Activated CD8-positive, alpha-beta memory T cell treated with anti-CD3 and anti-CD28 coated beads, Interleukin-2, amount 50 U/mL, for 48 hours (primary cell): Measurements from ENCODE around the gene POLE4.

Experiments
- DNase-seq: peaks from one replicate; pipeline ENCODE4 v3.0.0-alpha.2; 2020

Gene POLE4

DNA sequence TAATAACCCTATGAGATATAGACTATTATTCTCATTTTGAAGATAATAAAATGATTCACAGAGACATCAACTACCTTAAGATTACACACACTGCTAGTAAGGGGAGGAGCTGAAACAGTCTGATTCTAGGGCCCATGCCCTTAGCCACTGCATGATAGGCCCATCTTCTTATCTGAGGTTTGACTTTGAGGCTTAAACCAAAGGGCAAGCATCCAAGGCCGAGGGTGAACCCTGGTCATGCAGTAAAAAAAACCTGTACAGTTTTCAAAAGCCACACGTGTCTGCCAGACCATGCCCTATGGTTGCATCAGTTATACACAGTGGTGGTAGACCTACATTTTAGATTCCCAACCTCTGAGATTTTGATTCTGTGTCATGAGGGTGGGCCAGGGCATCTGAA, 44.8 kb downstream of the POLE4 start:
- no peak for DNase-seq

DNA sequence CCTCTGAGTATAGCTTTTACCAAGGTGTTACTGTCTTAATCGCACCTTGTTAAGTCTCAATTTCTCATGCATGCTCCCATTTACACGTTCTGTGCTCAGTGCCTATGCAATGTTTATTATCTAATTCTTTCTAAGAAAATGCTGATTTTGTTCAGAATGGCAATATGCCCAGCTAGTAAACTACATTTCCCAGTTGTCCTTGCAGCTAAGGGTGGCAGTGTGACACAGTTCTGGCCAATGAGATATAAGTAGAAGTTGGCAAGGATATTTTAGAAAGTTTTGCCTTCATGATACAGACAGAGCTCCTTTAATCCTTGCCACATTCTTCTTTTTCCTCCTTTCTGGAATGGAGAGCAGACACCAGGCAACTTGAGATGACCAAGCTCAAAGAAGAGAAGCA, 45.3 kb downstream of the POLE4 start:
- no peak for DNase-seq

DNA sequence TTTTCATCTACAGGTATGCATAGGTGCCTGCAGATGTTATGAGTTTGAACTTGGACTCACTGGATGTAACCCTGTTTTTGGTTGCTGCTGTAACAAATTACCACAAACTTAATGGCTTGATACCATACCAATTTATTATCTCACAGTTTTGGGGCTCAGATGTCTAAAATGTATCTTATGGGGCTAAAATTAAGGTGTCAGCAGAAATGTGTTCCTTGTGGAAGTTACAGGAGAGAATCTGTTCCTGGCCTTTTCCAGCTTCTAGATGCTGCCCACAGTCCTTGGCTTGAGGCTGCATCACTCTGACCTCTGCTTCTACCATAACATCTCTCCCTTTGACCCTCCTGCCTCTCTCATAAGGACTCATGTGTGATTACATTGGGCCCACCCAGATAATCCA, 47.6 kb downstream of the POLE4 start:
- no peak for DNase-seq

DNA sequence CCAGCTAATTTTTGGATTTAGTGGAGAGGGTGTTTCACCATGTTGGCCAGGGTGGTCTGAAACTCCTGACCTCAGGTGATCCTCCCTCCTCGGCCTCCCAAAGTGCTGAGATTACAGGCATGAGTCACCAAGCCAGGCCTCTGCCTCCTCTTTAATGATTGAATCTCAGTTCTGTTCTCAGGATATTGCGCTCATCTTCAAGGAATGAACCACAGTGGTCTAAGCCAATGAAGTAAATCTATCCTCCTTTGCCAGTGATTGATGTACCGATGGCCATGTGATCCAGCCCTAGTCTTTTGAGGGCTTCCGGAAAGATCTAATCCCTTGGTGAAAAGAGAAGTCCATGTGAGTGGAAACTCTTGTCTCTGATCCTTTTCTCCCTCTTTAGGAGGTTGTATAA, 48.6 kb downstream of the POLE4 start:
- no peak for DNase-seq

DNA sequence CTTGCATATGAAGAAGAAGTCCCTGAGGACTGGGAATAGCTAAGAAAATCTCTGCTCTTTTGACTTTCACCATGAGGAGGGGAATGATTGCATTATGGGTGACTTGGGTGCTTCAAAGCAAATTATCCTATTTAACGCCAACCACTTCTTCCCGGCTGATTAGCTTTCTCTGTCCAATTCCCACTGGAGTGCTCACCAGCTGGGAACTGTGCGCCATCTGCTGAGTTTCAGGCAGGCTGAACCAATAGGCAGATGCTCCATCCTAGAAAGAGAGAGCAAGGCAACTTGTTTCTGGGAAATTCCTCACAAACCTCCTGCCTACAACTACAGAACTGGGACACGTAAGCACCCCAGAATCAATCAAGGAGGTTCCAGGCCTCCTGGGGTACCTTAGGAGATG, 49.4 kb downstream of the POLE4 start:
- DNase-seq = no peak

DNA sequence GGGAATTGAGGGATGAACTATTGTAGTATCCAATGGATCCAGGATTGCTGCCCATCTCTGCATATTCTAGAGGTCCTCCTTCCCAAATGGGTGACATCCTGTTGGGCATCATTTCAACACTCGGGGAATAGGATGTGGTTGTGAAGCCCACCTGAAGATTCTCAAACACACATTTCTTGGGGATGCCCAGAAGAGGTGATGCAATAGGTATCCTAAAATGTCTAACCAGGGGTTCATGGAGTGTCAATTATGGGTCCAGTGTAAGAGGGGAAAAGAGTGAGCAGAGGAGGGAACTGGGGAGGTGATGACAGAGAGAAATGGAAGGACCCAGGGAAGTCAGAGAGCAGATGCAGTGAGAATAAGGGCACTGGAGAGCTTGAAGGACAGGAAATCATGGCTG, 52.1 kb downstream of the POLE4 start:
- DNase-seq = no peak

DNA sequence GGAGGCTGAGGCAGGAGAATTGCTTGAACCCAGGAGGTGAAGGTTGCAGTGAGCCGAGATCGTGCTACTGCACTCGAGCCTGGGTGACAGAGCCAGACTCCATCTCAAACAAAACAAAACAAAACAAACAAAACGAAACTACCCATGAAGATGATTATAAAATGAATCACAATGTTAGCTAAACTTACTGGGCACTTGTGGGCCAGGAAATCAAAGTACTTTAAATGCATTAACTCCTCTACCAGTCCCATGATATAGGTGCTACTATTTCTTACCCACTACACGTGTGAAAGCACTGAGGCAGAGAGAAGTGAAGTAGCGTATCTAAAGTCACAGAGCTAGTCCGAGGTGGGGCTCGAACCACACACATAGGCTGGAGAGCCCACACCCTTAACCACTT, 53.6 kb downstream of the POLE4 start:
- no peak for DNase-seq

DNA sequence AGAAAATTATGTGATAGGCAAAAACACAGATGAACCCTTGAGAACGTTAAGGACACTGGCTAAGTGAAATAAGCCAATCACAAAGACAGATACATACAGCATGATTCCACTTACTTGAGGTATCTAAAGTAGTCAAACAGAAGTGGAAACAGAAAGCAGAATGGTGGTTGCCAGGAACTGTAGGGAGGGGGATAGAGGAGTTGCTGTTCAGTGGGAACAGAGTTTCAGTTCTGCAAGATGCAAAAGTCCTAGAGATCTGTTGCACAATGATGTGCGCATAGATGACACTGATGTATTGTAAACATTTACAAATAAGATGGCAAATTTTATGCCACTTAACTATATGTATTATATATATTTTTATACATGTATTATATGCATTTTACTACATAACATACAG, 59.7 kb downstream of the POLE4 start:
- DNase-seq = no peak
